ENCODE results near the gene FGD6.
"Not testable (repeated sequence)": the region's sequence is repeated elsewhere in the genome, so short reads cannot be mapped to it uniquely, and the experiment has no call there.

The FGD6 gene

GRCh38 chr12:95241761-95242506 is 24.7 kb upstream of the FGD6 start:
- ATAC-seq: no peak
- Mint-ChIP-seq H3K27me3 (no peaks in the 10 kb centered on the region), H3K27ac (no peak overlapping the region), H3K9me3 (no peaks in the 10 kb centered on the region), H3K4me1 (peaks cover 27% of the 10 kb centered on the region), H3K36me3 (ENCODE audit: low read depth) (peaks cover 17% of the 10 kb centered on the region), H3K4me3 (no peak overlapping the region)
- no peak for DNase-seq

DNA sequence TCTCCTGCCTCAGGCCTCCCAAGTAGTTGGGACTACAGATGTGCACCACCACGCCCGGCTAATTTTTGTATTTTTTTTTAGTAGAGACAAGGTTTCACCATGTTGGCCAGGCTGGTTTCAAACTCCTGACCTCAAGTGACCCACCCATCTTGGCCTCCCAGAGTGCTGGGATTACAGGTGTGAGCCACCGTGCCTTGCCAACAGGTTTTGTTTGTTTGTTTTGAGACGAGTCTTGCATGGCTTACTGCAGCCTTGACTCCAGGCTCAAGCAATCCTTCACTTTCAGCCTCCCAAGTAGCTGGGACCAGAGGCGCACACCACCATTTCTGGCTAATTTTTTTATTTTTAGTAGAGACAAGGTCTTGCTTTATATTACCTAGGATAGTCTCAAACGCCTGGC is 23.9 kb upstream of the FGD6 start:
- not testable (repeated sequence) for DNase-seq, H3K4me3 Mint-ChIP-seq

GRCh38 chr12:95240556-95240955 is 23.3 kb upstream of the FGD6 start:
- H3K27ac Mint-ChIP-seq: no peak overlapping the region
- peaks cover 19% of the 10 kb centered on the region for H3K4me1 Mint-ChIP-seq
- DNase-seq: no peak
- H3K36me3 Mint-ChIP-seq (ENCODE audit: low read depth): peaks cover 23% of the 10 kb centered on the region
- H3K27me3 Mint-ChIP-seq: no peaks in the 10 kb centered on the region
- no peaks in the 10 kb centered on the region for H3K9me3 Mint-ChIP-seq
- no peak overlapping the region for H3K4me3 Mint-ChIP-seq
- ATAC-seq: no peak

More for the DNA sequence above, 23.9 kb upstream of the FGD6 start:
- H3K4me1 Mint-ChIP-seq: peaks cover 21% of the 10 kb centered on the region
- H3K27me3 Mint-ChIP-seq, ATAC-seq, H3K9me3 Mint-ChIP-seq, H3K27ac Mint-ChIP-seq: not testable (repeated sequence)
- peaks cover 23% of the 10 kb centered on the region for H3K36me3 Mint-ChIP-seq (ENCODE audit: low read depth)

GRCh38 chr12:95239835-95240234 is 22.6 kb upstream of the FGD6 start:
- not testable (repeated sequence) for DNase-seq, H3K9me3 Mint-ChIP-seq, ATAC-seq, H3K27me3 Mint-ChIP-seq, H3K4me3 Mint-ChIP-seq
- peak overlapping the region; percentile 35 for H3K27ac Mint-ChIP-seq
- H3K4me1 Mint-ChIP-seq: peaks cover 16% of the 10 kb centered on the region
- peaks cover 19% of the 10 kb centered on the region for H3K36me3 Mint-ChIP-seq (ENCODE audit: low read depth)

- Mint-ChIP-seq H3K4me3 (no peak overlapping the region), H3K27ac (peak overlapping the region; percentile 53), H3K9me3 (no peaks in the 10 kb centered on the region), H3K27me3 (no peaks in the 10 kb centered on the region), H3K36me3 (ENCODE audit: low read depth) (peaks cover 17% of the 10 kb centered on the region), H3K4me1 (peaks cover 16% of the 10 kb centered on the region)
- ATAC-seq (no peak), DNase-seq (no peak)
Measured at GRCh38 chr12:95239216-95239615, 21.9 kb upstream of the FGD6 start.

- DNase-seq: no peak
- Mint-ChIP-seq H3K9me3 (no peaks in the 10 kb centered on the region), H3K27me3 (no peaks in the 10 kb centered on the region), H3K27ac (no peak overlapping the region), H3K4me3 (no peak overlapping the region), H3K36me3 (ENCODE audit: low read depth) (peaks cover 13% of the 10 kb centered on the region), H3K4me1 (peaks cover 16% of the 10 kb centered on the region)
- ATAC-seq: no peak
Measured at GRCh38 chr12:95238150-95238549, 20.9 kb upstream of the FGD6 start.

GRCh38 chr12:95237315-95237714 is 20.0 kb upstream of the FGD6 start:
- H3K27ac Mint-ChIP-seq: no peak overlapping the region
- no peaks in the 10 kb centered on the region for H3K27me3 Mint-ChIP-seq
- no peak overlapping the region for H3K4me3 Mint-ChIP-seq
- H3K9me3 Mint-ChIP-seq: no peaks in the 10 kb centered on the region
- DNase-seq (no peak), ATAC-seq (no peak)
- H3K36me3 Mint-ChIP-seq (ENCODE audit: low read depth): peaks cover 13% of the 10 kb centered on the region
- peaks cover 18% of the 10 kb centered on the region for H3K4me1 Mint-ChIP-seq

DNA sequence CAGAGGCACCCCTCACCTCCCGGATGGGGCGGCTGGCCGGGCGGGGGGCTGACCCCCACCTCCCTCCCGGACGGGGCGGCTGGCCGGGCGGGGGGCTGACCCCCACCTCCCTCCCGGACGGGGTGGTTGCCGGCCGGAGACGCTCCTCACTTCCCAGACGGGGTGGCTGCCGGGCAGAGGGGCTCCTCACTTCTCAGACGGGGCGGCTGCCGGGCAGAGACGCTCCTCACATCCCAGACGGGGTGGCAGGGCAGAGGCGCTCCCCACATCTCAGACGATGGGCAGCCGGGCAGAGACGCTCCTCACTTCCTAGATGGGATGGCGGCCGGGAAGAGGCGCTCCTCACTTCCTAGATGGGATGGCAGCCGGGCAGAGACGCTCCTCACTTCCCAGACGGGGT is 18.4 kb upstream of the FGD6 start:
- H3K27ac Mint-ChIP-seq, H3K9me3 Mint-ChIP-seq: not testable (repeated sequence)

GRCh38 chr12:95234187-95234586 is 16.9 kb upstream of the FGD6 start:
- not testable (repeated sequence) for H3K4me3 Mint-ChIP-seq; H3K27ac Mint-ChIP-seq; DNase-seq; H3K27me3 Mint-ChIP-seq; H3K9me3 Mint-ChIP-seq; H3K36me3 Mint-ChIP-seq (ENCODE audit: low read depth); ATAC-seq
- H3K4me1 Mint-ChIP-seq: peaks cover 16% of the 10 kb centered on the region

More for the DNA sequence above, 18.4 kb upstream of the FGD6 start:
- not testable (repeated sequence) for H3K27me3 Mint-ChIP-seq; H3K4me3 Mint-ChIP-seq; DNase-seq; ATAC-seq; H3K36me3 Mint-ChIP-seq (ENCODE audit: low read depth)
- peaks cover 22% of the 10 kb centered on the region for H3K4me1 Mint-ChIP-seq

DNA sequence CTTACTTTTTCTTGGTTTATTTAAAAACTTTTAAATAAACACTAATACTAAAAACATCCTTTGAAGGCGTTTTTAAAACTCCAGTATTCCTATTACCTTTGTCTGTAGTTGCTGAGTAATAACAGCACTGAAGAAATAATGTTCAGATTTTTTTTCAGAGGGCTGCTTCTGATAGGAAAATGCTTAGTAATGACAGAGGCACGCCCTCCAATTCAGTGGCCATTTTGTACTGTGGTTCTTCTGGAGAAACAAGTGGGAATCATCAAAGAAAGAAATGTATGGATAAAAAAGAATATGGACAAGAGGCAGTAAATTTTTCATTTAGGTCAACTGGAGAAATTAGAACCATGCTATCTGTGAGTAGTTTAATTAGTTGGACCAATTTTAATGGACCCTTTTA is 13.9 kb upstream of the FGD6 start:
- Mint-ChIP-seq H3K4me1 (peaks cover 16% of the 10 kb centered on the region), H3K4me3 (no peak overlapping the region), H3K9me3 (no peaks in the 10 kb centered on the region), H3K27me3 (no peaks in the 10 kb centered on the region), H3K27ac (no peak overlapping the region), H3K36me3 (ENCODE audit: low read depth) (peaks cover 3% of the 10 kb centered on the region)
- DNase-seq (no peak), ATAC-seq (no peak)

GRCh38 chr12:95230313-95230712 is 13.0 kb upstream of the FGD6 start:
- peaks cover 6% of the 10 kb centered on the region for H3K36me3 Mint-ChIP-seq (ENCODE audit: low read depth)
- no peak for ATAC-seq
- no peaks in the 10 kb centered on the region for H3K9me3 Mint-ChIP-seq
- H3K4me3 Mint-ChIP-seq: no peak overlapping the region
- no peaks in the 10 kb centered on the region for H3K27me3 Mint-ChIP-seq
- no peak for DNase-seq
- H3K4me1 Mint-ChIP-seq: peaks cover 18% of the 10 kb centered on the region
- no peak overlapping the region for H3K27ac Mint-ChIP-seq

GRCh38 chr12:95229636-95230035 is 12.4 kb upstream of the FGD6 start:
- Mint-ChIP-seq H3K4me3 (no peak overlapping the region), H3K36me3 (ENCODE audit: low read depth) (peaks cover 12% of the 10 kb centered on the region), H3K27ac (no peak overlapping the region), H3K27me3 (no peaks in the 10 kb centered on the region), H3K9me3 (no peaks in the 10 kb centered on the region), H3K4me1 (peaks cover 22% of the 10 kb centered on the region)
- DNase-seq (no peak), ATAC-seq (no peak)

GRCh38 chr12:95228617-95229016 is 11.3 kb upstream of the FGD6 start:
- H3K4me3 Mint-ChIP-seq: no peak overlapping the region
- H3K4me1 Mint-ChIP-seq: peaks cover 32% of the 10 kb centered on the region
- DNase-seq: no peak
- no peaks in the 10 kb centered on the region for H3K9me3 Mint-ChIP-seq
- no peaks in the 10 kb centered on the region for H3K27me3 Mint-ChIP-seq
- ATAC-seq: no peak
- H3K27ac Mint-ChIP-seq: no peak overlapping the region
- H3K36me3 Mint-ChIP-seq (ENCODE audit: low read depth): peaks cover 15% of the 10 kb centered on the region

DNA sequence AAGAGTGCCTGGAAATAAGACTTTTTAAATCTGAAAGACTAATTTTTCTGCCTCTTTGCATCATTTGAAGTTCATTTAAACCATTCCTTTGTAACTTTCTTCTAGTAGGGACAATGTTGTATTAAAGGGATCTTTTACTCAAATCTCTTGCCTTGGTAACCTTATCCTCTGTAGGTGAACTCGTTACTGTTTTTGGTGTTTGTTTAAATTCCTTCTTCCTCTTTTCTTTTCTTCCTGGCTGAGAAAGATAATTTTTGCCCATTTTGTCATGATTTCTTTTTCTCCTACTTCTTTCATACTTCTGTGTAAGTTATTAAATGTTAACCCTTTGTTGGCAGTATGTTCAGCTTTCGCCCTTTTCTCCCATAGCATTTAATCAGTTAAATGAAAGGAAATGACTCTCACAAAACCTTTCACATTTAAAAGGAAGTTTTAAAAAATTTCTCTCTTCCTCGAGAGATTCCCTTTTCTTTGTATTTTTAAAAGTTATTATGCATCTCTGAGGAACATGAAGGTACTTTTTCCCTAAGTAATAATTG is 10.6 kb upstream of the FGD6 start:
- H3K4me3 Mint-ChIP-seq: no peak overlapping the region
- no peak for DNase-seq
- no peak overlapping the region for H3K27ac Mint-ChIP-seq
- no peak for ATAC-seq
- no peaks in the 10 kb centered on the region for H3K9me3 Mint-ChIP-seq
- peaks cover 34% of the 10 kb centered on the region for H3K4me1 Mint-ChIP-seq
- H3K27me3 Mint-ChIP-seq: no peaks in the 10 kb centered on the region
- H3K36me3 Mint-ChIP-seq (ENCODE audit: low read depth): peaks cover 15% of the 10 kb centered on the region

DNA sequence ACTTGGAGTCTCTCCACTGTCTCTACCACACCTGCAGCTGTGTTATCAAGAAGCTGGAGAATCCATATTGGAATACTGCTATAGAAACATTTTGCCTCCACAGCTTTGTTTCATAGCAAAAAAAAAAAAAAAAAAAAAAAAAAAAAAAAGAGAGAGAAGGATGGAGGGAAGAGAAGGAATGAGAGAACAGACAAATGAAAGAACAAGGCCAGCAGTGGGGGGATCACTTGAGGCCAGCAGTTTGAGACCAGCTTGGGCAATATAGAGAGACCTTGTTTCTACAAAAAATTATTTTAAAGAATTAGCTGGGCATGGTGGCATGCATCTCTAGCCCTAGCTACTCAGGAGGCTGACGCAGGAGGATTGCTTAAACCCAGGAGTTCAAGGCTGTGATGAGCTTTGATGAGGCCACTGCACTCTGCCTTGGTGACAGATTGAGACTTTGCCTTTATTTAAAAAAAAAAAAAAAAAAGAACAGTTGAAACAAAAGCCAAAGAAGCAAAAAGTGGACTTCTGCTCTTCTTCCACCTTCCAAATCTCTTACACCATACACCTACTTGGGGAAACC is 8.5 kb upstream of the FGD6 start:
- H3K27ac Mint-ChIP-seq: no peak overlapping the region

More for the DNA sequence above, 8.5 kb upstream of the FGD6 start:
- no peak for ATAC-seq
- H3K27me3 Mint-ChIP-seq: no peaks in the 10 kb centered on the region
- peaks cover 36% of the 10 kb centered on the region for H3K4me1 Mint-ChIP-seq
- peaks cover 17% of the 10 kb centered on the region for H3K36me3 Mint-ChIP-seq (ENCODE audit: low read depth)
- no peak for DNase-seq
- H3K4me3 Mint-ChIP-seq: no peak overlapping the region
- H3K9me3 Mint-ChIP-seq: no peaks in the 10 kb centered on the region
